Measurements from ENCODE around the gene GDPD4.

Gene GDPD4

DNA sequence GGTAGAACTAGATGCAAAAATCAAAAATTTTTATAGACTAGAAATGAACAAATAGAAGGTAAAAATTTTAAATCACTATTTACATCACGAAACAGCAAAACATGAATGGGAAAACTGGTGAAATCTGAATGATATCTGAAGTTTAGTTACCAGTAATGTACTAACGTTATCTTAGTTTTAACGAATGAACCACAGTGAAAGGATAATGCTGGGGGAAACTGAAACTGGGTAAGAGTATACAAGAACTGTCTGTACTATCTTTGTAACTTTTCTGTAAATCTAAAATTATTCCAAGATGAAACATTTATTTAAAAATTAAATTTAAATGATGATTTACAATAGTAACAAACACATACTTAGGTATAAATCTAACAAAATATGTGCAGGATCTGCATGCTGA is 7.4 kb downstream of the GDPD4 start:
- H3K9ac ChIP-seq (ENCODE audit: low read length), result no peak overlapping the region
- no peaks in the 10 kb centered on the region for H3K36me3 ChIP-seq (replicated peaks; ENCODE audit: insufficient read depth, low read length)
- H2AFZ ChIP-seq (ENCODE audit: low read length), result no peak overlapping the region
- no peak overlapping the region for H3K4me3 ChIP-seq (ENCODE audit: low read length)
- H3K9me3 ChIP-seq (replicated peaks; ENCODE audit: insufficient read depth, low read length), result no peaks in the 10 kb centered on the region
- no peaks in the 10 kb centered on the region for H3K27me3 ChIP-seq (replicated peaks; ENCODE audit: insufficient read depth, low read length)
- H3K4me1 ChIP-seq (ENCODE audit: low read length), result no peaks in the 10 kb centered on the region
- H3K79me2 ChIP-seq (ENCODE audit: low read length), result no peaks in the 10 kb centered on the region
- H3F3A ChIP-seq (ENCODE audit: insufficient read depth, low read length), result no peaks in the 10 kb centered on the region
- no peaks in the 10 kb centered on the region for H4K20me1 ChIP-seq (ENCODE audit: insufficient read depth, low read length)
- DNase-seq, result no peak
- H3K27ac ChIP-seq (ENCODE audit: low read length), result no peak overlapping the region
- no peaks in the 10 kb centered on the region for H3K9me2 ChIP-seq (replicated peaks; ENCODE audit: insufficient read depth, low read length)
- TF ChIP-seq EZH2 (optimal IDR thresholded peaks at IDR 0.05; ENCODE audit: low read depth, low read length) (no peak), EZH2phosphoT487 (IDR thresholded peaks at IDR 0.05; ENCODE audit: low read length) (no peak)
- TF ChIP-seq, protein P1, sequence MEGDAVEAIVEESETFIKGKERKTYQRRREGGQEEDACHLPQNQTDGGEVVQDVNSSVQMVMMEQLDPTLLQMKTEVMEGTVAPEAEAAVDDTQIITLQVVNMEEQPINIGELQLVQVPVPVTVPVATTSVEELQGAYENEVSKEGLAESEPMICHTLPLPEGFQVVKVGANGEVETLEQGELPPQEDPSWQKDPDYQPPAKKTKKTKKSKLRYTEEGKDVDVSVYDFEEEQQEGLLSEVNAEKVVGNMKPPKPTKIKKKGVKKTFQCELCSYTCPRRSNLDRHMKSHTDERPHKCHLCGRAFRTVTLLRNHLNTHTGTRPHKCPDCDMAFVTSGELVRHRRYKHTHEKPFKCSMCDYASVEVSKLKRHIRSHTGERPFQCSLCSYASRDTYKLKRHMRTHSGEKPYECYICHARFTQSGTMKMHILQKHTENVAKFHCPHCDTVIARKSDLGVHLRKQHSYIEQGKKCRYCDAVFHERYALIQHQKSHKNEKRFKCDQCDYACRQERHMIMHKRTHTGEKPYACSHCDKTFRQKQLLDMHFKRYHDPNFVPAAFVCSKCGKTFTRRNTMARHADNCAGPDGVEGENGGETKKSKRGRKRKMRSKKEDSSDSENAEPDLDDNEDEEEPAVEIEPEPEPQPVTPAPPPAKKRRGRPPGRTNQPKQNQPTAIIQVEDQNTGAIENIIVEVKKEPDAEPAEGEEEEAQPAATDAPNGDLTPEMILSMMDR (IDR thresholded peaks at IDR 0.05; ENCODE audit: low read length), result no peak
- H3K4me2 ChIP-seq (ENCODE audit: low read depth, low read length), result no peak overlapping the region

DNA sequence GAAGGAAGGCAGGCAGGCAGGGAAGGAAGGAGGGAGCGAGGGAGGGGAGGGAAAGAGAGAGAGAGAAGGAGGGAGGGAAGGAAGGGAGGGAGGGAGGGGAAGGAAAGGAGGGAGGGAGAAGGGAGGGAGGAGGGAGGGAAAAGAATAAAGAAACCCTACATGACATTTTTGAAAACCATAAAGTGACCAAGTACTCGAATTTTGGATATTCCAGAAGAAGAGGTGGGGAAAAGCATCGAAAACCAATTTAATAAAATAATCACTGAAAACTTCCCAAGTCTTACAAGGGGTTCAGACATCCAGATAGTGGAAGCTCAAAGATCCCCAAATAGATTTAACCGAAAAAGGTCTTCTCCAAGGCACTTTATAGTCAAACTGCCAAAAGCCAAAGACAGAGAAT is 11.7 kb downstream of the GDPD4 start:
- H2AFZ ChIP-seq (ENCODE audit: low read length), result no peak overlapping the region
- no peaks in the 10 kb centered on the region for H3F3A ChIP-seq (ENCODE audit: insufficient read depth, low read length)
- H3K4me3 ChIP-seq (ENCODE audit: low read length), result no peak overlapping the region
- no peaks in the 10 kb centered on the region for H4K20me1 ChIP-seq (ENCODE audit: insufficient read depth, low read length)
- H3K36me3 ChIP-seq (replicated peaks; ENCODE audit: insufficient read depth, low read length), result no peaks in the 10 kb centered on the region
- no peaks in the 10 kb centered on the region for H3K9me2 ChIP-seq (replicated peaks; ENCODE audit: insufficient read depth, low read length)
- H3K4me2 ChIP-seq (ENCODE audit: low read depth, low read length), result no peak overlapping the region
- H3K27me3 ChIP-seq (replicated peaks; ENCODE audit: insufficient read depth, low read length), result no peaks in the 10 kb centered on the region
- DNase-seq, result no peak
- no peaks in the 10 kb centered on the region for H3K9me3 ChIP-seq (replicated peaks; ENCODE audit: insufficient read depth, low read length)
- no peak overlapping the region for H3K27ac ChIP-seq (ENCODE audit: low read length)
- H3K4me1 ChIP-seq (ENCODE audit: low read length), result no peaks in the 10 kb centered on the region
- no peaks in the 10 kb centered on the region for H3K79me2 ChIP-seq (ENCODE audit: low read length)
- H3K9ac ChIP-seq (ENCODE audit: low read length), result no peak overlapping the region
- TF ChIP-seq, protein P1 (IDR thresholded peaks at IDR 0.05; ENCODE audit: low read length), result no peak
- TF ChIP-seq EZH2phosphoT487 (IDR thresholded peaks at IDR 0.05; ENCODE audit: low read length) (no peak), EZH2 (optimal IDR thresholded peaks at IDR 0.05; ENCODE audit: low read depth, low read length) (no peak)

DNA sequence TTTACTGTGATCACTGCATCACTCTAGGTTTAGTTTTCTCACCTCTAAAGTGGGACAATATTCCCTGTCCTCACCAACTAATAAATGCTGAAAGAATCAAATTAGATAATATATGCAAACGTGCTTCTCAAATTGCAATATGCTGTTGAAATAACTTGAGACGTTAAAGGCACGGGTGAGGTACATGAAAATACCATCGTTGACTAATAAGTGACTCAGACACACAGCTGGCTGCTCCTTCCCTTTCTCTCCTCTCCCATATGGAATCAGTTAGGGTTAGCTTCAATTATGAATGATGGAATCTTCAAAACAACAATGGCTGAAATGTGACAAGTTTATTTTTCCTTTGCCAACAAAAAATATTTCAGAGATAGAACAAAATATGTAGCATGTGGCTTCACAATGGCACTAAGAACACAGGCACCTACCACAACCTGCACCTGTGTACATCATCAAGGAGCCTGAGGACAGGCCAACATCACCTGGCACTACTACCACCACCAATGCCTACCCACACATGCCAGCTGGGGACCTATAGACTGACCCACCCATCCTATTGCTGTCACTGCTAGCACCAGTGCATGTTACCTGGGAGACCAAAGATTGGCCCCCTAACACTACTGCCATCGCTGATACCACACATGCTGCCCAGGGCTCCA is 13.7 kb downstream of the GDPD4 start:
- DNase-seq, result no peak
- H3F3A ChIP-seq (ENCODE audit: insufficient read depth, low read length), result no peaks in the 10 kb centered on the region
- H4K20me1 ChIP-seq (ENCODE audit: insufficient read depth, low read length), result no peaks in the 10 kb centered on the region
- no peaks in the 10 kb centered on the region for H3K79me2 ChIP-seq (ENCODE audit: low read length)
- no peak overlapping the region for H3K4me2 ChIP-seq (ENCODE audit: low read depth, low read length)
- no peak overlapping the region for H2AFZ ChIP-seq (ENCODE audit: low read length)
- H3K4me3 ChIP-seq (ENCODE audit: low read length), result no peak overlapping the region
- H3K36me3 ChIP-seq (replicated peaks; ENCODE audit: insufficient read depth, low read length), result no peaks in the 10 kb centered on the region
- H3K9me2 ChIP-seq (replicated peaks; ENCODE audit: insufficient read depth, low read length), result no peaks in the 10 kb centered on the region
- H3K9me3 ChIP-seq (replicated peaks; ENCODE audit: insufficient read depth, low read length), result no peaks in the 10 kb centered on the region
- no peaks in the 10 kb centered on the region for H3K27me3 ChIP-seq (replicated peaks; ENCODE audit: insufficient read depth, low read length)
- H3K27ac ChIP-seq (ENCODE audit: low read length), result no peak overlapping the region
- H3K9ac ChIP-seq (ENCODE audit: low read length), result no peak overlapping the region
- no peaks in the 10 kb centered on the region for H3K4me1 ChIP-seq (ENCODE audit: low read length)
- TF ChIP-seq EZH2phosphoT487 (IDR thresholded peaks at IDR 0.05; ENCODE audit: low read length), result no peak
- TF ChIP-seq, protein P1 (IDR thresholded peaks at IDR 0.05; ENCODE audit: low read length), result no peak
- no peak for TF ChIP-seq EZH2 (optimal IDR thresholded peaks at IDR 0.05; ENCODE audit: low read depth, low read length)

Measured in MM.1S (cell line).